ENCODE results near the gene CA11.

DNA sequence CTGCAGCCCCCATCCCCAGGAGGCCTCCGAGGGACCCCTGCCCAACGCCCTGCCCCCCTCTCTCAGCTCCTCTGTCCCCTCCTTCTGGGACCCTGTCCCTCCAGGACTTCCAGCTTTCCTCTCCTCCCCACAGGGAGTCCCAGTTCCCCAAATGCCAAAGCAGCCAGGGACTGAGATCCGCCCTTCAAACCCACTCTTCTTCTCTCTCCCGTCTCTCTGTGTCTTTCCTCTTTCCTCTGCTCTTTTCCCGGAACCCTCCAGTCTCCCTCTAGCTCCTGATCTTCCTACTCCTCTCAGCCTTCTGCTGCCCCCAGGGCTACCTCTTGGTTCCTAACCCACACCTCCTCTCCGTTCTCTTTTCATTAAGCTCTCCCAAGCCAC, 377 bp downstream of the CA11 start:
- TF ChIP-seq, protein P1, sequence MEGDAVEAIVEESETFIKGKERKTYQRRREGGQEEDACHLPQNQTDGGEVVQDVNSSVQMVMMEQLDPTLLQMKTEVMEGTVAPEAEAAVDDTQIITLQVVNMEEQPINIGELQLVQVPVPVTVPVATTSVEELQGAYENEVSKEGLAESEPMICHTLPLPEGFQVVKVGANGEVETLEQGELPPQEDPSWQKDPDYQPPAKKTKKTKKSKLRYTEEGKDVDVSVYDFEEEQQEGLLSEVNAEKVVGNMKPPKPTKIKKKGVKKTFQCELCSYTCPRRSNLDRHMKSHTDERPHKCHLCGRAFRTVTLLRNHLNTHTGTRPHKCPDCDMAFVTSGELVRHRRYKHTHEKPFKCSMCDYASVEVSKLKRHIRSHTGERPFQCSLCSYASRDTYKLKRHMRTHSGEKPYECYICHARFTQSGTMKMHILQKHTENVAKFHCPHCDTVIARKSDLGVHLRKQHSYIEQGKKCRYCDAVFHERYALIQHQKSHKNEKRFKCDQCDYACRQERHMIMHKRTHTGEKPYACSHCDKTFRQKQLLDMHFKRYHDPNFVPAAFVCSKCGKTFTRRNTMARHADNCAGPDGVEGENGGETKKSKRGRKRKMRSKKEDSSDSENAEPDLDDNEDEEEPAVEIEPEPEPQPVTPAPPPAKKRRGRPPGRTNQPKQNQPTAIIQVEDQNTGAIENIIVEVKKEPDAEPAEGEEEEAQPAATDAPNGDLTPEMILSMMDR (conservative IDR thresholded peaks at IDR 0.05; ENCODE audit: low read depth, low read length), result no peak
- TF ChIP-seq EZH2 (IDR thresholded peaks at IDR 0.05; ENCODE audit: borderline replicate concordance, low read depth, low read length, poor library complexity, severe bottlenecking), result no peak

Data from A673 (cell line).